Activated CD8-positive, alpha-beta memory T cell treated with anti-CD3 and anti-CD28 coated beads for 24 hours (primary cell): Measurements from ENCODE around the gene USP20.

Source experiments
- DNase-seq: peaks from one replicate; pipeline ENCODE4 v3.0.0-alpha.2; 2020

The USP20 gene

DNA sequence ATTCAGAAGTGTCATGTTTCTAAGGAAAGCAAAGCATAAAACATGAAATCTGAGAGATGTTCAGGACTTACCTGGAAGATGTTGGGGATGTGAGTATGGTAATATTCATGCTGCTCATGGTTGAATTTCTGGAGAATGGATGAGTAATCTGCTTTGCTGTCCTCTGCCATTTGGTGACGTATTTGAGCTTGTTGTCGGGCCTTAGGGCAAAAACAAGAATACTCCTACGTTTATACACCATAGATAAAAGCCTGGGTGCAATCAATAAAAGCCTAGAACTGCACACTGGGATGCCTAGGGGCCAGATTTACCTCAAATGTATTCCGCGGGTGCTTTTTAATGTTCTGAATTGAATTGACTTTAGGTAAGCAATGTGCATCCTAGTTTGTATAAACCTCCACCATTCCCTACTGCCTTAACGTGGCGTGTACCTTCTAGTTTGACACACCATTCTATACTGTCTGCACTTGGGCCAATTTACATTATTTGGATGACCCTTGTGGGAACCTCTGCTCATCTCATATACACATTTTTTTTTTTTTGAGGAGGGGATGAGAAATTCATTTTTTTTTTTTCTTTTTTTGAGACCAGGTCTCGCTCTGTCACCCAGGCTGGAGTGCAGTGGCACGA, 94.4 kb downstream of the USP20 start:
- peak; percentile 24 for DNase-seq

DNA sequence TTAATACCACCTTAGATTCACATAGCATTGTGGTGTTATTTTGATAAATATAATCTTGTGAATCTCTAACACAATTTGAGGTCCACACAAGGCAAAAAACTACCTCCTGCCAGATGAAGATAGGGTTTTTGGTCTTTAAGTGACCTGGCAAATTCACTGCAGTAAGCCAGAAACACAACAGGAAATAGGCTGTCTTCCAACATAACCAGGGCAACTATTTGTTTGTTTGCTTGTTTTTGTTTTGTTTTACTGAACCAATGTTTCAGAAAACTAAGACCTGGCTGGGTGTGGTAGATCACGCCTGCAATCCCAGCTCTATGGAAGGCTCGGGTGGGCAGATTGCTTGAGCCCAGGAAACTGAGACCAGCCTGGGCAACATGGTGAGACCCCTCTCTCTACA, 95.5 kb downstream of the USP20 start:
- no peak for DNase-seq
